HG03342 (cell line): ENCODE results near the gene NOP10.
"Not testable (repeated sequence)": the region's sequence is repeated elsewhere in the genome, so short reads cannot be mapped to it uniquely, and the experiment has no call there.

ENCODE experiments used
- ATAC-seq: cut with Tn5 transposase; IDR thresholded peaks from one replicate; pipeline ENCODE4 v1.9.1; 2021; ENCODE audit warnings: mild to moderate bottlenecking, moderate library complexity; ENCODE audit not compliant: unreplicated experiment

Gene NOP10

DNA sequence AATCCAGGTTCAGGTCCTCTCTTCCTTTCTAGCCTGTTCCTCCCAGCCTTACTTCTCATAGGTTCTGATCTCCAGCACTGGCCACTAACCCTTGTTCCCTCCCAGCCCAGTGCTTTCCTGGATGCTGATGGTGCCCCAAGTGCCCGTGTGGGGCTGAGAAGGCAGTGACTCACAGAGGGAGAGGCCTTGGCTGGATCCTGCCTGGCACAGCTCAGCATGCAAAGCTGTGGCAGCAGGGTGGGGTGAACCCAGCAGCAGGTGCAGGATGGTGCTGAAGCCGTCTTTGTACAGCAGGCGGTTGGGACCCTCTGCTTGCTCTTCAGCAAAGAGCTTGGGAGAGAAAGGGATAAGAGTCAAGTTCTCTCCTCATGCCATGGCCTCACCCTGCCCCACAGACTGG lies 16.5 kb upstream of the NOP10 start:
- no peak for ATAC-seq

DNA sequence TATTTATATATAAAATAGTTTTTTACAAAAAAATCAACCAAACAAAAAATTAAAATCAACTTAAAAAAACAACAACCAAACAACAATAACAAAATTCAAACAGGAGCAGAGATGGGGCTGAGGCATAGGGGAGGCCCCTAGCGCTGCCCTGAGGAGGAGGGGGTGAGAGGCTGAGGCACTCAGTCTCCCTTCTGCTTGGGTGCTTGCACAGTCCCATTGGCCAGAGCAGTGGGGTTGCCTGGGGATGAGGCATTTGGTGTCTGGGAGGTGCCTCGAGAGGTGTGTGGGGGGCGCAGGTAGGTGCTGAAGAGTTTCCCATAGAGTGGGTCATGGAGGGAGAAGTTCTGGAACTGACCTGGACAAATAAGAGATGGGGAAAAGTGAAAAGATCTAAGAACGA lies 16.0 kb upstream of the NOP10 start:
- no peak for ATAC-seq

DNA sequence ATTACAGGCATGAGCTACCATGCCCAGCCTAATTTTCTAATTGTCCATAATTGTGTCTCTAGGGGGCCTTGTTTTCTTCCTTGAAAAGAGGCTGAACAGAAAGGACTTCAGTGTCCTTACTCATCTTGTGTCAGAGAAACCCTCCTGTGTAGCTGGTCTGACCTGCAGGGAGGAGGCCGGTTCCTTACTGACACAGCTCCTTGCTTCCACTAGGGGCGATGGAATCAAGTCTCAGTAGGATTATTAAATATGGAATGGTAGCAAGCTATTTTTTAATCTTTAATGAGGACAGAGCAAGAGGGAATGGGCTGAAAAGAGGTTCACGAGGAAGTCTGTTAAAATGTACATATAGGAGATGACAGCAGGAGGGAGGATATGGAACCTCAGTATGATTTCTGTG lies 15.4 kb upstream of the NOP10 start:
- no peak for ATAC-seq

DNA sequence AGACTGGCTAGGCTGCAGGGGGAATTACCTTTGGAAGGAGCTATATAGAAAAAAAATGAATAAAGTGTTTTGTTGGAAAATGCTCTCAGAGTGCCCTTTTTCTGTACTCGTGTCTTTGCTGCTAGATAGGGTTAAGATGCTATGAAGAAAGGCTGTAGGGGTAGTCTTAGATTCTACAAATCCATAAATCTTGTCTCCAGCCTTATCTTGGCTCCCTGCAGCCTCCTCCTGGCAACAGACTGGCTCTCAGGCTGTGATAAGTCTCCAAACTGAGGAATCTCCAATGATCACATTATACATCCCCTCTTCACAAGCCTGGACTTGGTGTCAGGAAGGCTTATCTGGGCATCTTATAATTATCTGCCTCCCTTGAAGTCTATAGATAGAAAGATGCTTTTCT lies 14.7 kb upstream of the NOP10 start:
- no peak for ATAC-seq

DNA sequence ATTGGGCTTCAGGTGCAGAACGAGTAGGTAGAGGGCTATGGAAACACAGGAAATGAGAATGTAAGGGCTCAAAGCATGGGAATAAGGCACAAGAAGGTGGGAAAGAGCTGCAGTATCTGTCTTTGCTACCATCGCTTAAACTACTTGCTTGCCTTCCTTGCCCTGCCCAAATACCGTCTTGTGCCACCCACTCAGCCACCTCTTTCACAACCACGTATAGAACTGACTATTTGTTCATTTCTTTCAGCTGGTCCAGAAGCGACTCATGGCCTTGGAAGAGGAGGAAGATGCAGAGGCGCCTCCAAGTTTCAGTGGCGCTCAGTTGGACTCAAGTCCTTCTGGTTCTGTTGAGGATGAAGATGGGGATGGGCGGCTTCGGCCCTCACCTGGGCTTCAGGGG lies 12.3 kb upstream of the NOP10 start:
- ATAC-seq = no peak

DNA sequence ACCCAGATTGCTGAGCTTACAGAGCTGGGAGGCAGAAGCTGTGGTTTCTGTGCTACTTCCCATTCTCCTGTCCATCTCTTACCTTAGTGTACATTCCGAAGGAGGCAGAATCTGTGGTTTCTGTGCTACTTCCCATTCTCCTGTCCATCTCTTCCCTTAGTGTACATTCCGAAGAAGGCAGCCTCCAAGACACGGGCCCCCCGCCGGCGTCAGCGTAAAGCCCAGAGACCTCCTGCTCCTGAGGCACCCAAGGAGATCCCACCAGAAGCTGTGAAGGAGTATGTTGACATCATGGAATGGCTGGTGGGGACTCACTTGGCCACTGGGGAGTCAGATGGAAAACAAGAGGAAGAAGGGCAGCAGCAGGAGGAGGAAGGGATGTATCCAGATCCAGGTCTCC lies 11.3 kb upstream of the NOP10 start:
- no peak for ATAC-seq

DNA sequence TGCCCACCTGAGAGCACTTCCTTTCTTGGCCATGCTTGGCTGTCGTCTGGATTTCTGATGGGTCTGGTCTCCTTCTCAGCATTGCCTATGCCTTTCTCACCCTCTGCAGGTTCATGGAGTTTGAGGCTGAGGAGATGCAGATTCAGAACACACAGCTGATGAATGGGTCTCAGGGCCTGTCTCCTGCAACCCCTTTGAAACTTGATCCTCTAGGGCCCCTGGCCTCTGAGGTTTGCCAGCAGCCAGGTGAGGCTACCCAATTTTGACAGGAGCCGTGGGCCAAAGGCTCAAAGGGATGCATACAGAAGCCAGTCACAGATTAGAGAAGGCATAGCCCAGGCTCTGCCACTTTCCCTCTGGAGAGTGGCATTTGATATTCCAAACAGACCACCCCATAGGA lies 10.7 kb upstream of the NOP10 start:
- ATAC-seq = no peak

DNA sequence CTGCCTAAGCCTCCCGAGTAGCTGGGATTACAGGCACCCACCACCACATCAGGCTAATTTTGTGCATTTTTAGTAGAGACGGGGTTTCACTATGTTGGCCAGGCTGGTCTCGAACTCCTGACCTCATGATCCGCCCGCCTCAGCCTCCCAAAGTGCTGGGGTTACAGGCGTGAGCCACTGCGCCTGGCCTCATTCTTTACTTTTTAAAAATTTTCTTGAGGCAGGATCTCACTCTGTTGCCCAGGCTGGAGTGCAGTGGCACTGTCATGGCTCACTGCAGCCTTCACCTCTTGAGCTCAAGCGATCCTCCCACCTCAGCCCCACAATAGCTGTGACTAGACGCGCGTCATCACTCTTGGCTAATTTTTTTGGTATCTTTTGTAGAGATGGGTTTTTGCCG lies 10.1 kb upstream of the NOP10 start:
- ATAC-seq = not testable (repeated sequence)

DNA sequence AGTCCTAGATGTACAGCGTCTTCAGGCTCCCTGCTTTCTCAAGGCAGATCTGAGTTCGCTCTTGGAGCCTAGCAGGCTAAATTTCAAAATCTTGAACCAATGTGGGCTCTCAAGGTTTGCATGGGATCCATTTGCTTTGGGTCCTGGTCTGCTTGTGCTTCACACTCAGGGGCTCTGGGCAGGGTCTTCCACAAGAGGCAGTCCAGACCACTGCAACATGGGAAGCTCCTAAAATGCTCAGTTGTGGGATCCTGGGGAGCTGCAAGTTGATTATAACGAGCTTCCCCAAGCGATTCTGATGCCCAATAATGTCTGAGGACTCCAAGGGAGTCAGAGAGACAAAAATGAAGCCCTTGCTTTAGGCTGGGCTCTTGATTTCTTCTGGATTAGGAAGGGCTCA lies 6.8 kb upstream of the NOP10 start:
- ATAC-seq = no peak

DNA sequence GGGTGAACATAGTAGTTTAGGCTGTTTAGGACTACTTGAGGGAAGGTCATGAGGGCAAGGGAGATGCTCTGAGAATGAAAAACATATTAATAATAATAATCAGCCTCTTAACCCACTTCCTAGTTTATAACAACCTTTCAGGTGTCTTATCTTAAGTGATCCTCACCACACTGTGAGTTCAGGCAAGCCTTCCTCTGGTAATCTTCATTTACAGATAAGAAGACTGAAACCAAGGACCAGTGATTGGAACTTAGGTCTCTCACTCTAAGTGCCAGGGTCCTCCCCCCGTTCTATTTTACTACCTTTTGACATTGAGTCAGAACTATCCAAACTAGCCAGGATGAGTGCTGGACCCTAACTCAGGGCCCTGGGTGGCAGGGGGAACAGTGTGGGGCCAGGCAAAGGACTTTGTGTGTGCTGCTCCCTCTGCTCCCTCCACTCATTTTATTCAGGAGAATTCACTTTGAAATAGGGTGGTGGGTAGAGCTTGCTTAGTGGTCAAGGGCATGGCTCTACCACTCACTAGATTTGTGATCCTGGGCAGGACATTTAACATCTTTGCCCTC lies 5.9 kb upstream of the NOP10 start:
- no peak for ATAC-seq

DNA sequence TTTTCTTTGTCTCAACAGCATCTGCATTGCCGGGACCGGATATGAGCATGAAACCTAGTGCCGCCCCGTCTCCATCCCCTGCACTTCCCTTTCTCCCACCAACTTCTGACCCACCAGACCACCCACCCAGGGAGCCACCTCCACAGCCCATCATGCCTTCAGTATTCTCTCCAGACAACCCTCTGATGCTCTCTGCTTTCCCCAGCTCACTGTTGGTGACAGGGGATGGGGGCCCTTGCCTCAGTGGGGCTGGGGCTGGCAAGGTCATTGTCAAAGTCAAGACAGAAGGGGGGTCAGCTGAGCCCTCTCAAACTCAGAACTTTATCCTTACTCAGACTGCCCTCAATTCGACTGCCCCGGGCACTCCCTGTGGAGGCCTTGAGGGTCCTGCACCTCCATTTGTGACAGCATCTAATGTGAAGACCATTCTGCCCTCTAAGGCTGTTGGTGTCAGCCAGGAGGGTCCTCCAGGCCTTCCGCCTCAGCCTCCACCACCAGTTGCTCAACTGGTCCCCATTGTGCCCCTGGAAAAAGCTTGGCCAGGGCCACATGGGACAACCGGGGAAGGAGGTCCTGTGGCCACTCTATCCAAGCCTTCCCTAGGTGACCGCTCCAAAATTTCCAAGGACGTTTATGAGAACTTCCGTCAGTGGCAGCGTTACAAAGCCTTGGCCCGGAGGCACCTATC lies 5.2 kb upstream of the NOP10 start:
- no peak for ATAC-seq

DNA sequence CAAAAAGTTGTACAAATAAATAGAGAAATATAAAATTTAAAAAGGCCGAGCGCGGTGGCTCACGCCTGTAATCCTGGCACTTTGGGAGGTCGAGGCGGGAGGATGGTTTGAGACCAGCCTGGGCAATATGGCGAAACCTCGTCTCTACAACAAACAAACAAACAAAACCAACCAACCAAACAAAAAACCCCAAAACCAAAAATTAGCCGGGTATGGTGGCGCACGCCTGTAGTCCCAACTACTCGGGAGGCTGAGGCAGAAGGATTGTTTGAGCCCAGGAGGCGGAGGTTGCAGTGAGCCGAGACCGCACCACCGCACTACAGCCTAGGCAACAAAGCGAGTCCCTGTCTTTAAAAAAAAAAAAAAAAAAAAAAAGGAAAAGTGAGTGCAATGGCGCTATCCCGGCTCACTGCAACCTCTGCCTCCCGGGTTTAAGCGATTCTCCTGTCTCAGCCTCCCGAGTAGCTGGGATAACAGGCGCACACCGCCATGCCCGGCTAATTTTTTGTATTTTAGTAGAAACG lies 661 bp downstream of the NOP10 start:
- not testable (repeated sequence) for ATAC-seq

DNA sequence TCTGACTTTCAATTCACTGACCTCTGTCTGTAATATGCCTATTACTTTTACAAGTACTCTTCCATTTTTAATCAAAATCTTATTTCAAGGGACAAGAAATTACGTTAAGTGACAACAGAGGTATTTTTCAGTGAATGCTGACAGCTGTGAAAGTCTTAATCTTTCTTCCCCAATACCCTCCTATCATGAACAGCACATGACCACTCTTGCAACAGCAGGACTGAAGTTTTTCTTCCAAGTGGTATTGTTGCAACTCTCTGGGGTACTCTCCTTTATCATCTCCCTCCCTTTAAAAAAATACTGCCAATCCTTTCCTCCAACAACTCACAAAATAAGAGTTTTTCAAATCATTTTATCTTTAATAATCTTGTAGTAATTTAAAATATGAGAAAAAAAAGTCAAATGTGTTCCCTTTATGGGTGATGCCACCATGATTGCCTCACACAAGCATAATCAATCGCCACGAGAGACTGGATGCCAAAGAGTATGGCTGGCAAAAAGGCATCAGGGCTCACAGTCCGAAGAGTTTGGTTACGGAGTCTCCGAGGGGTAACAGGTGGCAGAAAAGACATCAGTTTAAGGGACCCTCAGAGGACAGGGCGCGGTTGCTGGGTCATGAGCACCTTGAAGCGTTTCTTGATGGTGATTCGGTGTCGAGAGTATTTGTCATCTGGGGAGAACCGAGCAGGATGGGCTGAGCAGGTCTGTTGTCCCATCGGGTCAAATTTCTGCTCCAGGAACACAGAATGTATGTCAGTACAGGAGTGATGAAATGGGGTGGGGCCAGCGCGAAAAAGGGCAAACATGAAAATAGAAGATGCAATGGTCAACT lies 1.3 kb downstream of the NOP10 start:
- ATAC-seq = no peak

DNA sequence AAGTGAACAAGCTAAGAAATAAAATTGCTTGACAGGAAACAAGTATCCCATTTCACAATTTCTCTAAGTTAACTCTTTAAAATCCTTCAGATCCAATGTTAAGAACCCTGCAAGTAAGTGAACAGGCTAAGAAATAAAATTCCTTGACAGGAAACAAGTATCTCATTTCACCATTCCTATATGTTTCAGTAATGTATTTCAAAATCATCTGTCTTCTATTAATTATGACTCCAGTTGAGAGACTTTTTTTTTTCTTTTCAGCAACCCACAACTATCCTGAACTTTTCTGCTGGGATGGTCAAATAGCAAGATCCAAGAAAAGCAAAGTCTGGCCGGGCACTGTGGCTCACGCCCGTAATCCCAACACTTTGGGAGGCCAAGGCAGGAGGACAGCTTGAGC lies 3.0 kb downstream of the NOP10 start:
- no peak for ATAC-seq

DNA sequence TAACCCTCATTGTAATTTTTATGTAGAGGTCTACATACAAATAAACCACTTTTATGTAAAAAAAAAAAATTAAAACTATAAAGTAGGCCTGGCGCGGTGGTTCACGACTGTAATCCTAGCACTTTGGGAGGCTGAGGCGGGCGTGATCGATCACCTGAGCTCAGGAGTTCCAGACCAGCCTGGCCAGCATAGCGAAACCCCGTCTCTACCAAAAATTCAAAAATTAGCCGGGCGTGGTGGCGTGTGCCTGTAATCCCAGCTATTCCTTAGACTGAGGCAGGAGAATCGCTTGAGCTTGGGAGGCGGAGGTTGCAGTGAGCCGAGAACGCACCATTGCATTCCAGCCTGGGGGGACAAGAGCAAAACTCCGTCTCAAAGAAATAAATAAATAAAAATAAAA lies 4.6 kb downstream of the NOP10 start:
- no peak for ATAC-seq

DNA sequence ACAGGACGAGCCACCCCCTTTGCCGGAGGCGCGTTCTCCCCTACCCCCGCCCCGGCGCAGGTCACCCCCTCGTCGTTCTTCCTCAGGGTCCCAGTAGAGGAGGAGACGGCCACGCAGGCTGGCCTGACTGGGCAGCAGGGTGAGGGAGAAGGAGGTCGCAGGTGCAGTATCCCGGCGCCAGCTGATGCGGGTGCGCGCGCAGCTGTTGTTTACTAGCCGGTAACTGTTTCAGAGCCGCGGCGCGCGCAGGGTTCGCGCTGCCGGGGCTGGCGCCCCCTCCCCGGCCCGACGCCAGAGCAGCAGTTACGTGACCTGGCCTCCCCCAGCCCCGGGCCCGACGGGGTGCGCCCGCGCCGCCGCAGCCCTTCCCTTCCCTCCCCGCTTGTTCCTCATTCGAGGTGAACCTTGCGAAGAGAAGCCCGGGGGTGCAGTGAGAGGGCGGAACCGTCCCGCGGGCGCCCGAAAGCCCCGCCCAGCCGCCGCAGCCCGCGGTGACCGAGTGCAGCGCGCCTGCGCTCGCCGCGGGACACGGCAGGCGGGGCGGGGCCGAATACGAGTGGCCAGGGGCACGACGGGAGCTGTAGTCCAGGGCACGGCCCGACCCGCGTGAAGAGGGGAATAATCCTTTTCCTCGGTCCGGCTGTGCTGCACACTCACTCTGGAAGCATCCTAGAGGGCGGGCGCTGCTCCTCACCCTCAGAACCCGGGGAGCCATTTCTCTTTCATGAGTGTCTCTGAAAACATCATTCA lies 5.2 kb downstream of the NOP10 start, which contains the start of gene SLC12A6:
SLC12A6 (minus strand) TSS at position 225 of the 750 bp plus-strand sequence. CDS start 1,101 bp downstream, outside the sequence.
- peak; percentile 68 for ATAC-seq

DNA sequence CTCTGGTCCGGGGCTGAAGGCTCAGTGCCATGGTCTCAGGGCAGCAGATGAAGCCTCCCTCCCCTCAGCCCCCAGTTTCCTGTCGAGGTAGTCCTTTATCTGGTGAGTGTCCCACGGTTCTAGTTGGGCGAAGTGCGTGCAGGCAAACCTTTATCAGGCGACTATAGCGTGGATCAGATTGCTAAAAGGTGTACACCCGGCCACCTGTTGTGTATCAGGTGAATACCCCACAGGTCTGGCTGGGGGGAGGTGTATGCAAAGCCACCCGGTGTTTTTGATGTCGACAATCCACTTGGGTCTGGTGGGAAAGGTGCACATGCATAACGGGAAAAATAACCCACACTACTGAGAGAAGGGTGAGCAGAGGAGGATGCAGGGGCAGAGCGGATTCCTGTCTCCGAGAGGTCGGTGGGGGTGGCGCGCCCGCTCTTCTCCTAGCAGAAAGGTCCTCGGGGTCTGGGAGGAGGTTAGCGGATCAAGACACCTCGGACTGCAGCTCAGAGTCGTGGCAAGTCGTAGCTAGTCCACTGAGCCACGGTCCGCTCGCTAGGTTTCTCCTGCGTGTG lies 5.9 kb downstream of the NOP10 start:
- ATAC-seq = peak; percentile 6

DNA sequence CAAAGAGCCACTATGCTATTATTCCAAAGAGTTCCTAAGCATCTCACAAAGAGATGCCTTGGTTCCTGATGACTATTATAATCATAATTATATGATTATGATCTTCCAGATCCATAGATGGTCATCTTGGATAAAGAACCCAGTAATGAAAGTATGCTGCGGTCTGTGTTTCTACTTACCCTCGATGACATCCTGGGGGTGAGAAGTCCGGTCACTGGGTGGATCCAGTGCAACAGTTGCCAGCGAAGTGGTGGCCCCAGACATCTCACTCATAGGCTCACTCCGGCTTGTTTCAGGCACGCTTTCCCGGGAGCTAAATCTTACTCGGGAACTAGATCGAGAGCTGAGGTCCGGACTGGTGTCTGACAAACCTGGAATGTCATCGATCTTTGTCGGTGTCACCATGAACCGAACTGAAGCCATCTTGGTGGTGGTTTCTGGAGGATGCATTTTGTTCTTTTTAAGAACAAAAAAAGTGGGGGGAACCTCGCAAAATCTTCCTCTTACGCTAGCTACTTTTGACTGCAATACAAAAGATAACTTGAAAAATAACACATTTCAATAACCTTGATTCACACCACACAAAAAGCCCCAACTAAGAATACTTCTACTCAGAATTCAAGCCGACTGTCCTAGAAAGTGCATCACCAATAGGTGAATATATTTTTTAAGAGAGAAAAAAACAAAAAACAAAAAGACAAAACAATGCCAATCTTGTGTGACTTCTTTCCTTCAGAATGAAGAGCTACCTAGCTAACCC lies 6.5 kb downstream of the NOP10 start:
- ATAC-seq = no peak

DNA sequence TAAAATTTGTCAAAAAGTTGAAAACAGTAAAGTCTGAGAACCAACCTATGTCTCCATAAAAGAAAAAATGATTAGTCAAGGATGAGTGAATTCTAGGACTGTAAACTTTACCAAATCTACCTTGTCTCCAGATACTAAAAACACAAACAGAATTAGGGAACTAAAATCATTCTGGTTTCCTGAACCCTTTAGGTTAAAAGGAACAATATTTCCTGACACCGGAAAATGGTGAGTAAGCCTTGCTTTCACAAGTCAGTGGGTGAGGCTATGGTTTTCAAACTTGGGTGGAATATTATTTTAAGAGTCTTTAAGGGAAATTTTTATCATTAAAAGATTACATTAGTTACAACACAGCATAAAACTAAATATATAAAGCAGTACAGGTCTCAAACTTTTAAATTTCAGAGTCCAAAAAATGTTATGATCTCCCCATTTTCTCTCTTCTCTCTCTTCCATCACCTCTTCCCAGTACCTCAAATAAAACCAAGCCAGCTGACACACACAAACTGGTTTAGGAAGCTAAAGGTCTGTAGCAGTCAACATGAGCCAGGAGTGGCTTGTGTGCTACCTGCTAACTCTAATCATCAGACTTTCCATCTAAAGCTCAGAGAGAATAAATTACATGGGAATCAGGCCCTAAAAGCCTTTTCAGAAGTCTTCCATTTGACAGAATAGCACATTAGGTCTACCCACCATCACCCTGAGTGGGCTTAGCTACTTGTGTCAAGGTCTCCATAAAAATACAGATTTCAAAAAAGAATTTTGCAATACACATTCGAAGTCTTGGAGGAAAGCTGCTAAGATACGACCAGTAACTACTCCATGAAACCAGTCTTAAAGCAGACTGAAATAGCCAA lies 7.5 kb downstream of the NOP10 start:
- ATAC-seq = no peak
